GM19328 (cell line): ENCODE measurements around the gene PGAP3.

Experiments used
- ATAC-seq: cut with Tn5 transposase; IDR thresholded peaks from one replicate; pipeline ENCODE4 v1.9.1; 2021; ENCODE audit warnings: mild to moderate bottlenecking, moderate library complexity; ENCODE audit not compliant: unreplicated experiment

PGAP3 gene

DNA sequence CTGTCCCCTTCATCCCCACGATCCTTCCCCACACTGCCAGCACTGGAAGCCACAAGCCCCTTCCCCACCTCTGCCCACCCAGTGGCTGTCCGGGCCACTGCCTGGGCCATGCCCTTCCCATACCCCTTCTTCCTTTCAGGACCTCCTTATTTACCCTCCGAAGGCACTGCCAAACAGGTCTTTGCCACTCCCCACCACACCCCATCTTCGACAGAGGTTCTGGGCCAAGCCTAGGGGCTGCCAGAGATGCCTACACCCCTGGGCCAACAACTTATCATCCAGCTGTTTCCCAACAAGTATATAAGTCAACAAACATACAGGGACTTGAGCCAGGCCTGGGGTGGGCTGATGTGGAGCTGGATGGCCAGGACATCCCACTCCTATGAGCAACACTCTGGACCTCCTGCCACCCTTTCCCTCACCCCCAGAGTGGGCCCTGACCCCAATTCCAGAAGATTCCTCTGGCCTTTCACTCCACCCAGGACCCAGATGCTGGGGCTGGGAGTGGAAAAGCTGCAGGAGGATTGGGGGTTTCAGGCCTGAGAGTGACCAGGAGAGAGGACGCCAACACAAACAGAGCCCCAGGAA is 62.6 kb downstream of the PGAP3 start:
- ATAC-seq, result no peak

DNA sequence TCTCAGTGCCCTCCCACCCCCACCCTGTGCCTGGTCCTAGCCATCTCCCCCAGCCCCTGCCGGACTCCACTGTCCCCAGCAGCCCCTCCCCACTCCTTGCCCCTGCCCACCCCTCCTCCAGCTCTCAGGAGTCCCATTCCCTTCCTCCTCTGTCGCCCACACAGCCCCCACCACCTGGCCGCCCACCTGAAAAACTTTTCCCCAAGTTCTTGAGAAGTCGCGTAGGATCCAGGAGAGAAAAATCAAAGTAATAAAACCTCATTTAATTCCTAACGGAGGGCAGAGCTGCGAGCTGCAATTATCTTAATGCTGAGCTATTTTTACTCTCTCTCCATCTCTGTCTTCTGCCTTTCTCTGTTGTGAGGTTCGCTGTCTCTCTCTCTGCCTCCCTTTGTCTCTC is 63.5 kb downstream of the PGAP3 start:
- no peak for ATAC-seq

DNA sequence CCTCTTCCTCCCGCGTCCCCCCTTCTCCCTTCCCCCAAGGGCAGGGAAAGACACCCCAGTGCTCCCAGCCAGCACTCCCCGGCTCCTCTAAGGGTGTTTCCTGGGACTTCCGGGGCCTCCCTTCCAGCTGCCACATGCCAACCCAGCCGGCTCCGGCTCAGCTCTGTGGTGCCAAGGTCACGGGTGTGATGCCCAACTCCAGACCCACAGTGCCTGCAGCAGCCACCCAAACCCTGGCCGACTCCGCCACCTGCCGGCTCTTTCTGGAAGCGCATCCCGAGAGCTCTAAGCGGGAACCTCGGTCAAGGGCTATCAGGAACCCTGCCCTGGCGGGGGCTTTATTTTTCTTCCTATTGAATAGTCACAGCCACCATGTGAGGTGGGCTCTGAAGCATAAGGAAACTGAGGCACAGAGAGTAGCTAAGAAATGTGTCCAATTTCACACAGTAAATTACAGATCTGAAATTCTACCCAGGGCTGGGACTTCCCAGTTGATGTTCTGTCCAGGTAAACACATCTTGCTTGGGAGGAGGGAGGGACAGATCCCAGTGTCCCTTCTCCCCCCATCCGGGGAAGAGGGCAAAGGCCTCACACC is 64.4 kb downstream of the PGAP3 start:
- no peak for ATAC-seq

DNA sequence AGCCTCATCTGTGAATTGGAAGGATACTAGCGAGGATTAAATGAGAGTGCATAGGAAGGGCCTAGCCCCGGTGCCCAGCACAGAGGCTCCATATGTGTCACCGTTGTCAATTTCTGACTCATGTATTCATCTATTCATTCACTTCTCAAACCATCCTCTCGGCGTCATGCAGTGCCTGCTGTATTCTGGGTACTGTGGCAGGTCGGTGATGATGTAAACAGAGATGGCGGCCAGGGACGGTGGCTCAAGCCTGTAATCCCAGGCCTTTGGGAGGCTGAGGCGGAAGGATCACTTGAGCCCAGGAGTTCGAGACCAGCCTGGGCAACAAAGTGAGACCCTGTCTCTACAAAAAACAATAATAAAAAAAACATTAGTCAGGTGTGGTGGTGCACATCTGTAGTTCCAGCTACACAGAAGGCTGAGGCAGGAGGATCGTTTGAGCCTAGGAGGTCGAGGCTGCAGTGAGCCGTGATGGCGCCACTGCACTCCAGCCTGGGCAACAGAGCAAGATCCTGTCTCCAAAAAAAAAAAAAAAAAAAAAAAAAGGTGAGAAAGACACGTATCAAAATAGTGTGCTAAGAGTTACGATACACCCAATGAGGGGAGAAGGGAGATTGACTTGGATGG is 65.4 kb downstream of the PGAP3 start:
- no peak for ATAC-seq

DNA sequence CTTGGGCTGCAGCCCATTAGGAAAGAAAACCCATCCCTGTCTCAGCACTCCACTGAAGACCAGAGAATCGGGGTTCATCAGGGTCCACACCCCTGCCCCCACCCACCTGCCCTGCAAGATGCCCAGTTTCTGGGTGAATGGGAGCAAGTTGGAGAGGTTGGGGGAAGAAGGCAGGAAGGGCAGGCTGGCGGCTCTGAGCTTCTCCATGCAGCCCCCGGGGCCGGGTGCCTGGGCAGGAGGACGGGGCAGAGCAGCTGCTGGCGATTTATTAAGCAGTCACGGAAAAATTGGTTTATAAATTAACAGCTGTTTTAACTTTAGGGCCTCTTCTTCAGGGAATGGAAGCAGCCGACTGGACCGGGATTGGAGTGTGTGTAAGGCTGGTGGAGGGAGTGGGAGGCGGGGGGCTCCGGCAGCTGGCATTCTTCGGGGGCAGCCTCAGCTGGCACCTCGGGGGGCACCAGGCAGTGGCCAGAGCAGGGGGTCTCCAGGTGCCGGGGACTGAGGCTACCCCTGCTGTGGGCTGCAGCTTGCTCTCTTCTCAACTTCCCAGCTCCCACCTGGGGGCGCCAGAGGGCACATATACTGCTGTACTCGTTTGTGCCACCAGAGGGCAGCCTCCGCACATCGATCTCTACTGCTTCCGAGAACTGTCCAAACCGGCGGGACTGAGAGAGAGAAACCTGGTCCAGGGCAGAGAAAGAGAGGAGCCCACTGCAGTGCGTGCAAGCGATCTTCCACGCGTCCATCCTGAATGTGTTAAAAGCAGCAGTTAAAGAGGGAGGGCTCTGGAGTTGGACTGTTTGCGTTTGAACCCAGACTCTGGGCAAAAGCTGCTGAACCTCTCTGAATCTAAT is 66.1 kb downstream of the PGAP3 start:
- no peak for ATAC-seq
